AG20443 (cell line): Measurements from ENCODE around the gene QTRT2.

Source experiments
- DNase-seq: peaks from one replicate; pipeline ENCODE4 v3.0.0; 2012; ENCODE audit warnings: low spot score, mixed read lengths

Gene QTRT2

GRCh38 chr3:114056130-114057010 is at the start of gene QTRT2, which contains the start of gene CCDC191:
Gene QTRT2, plus strand, starts transcription at chr3:114056737. Its CDS starts 8,521 bp downstream, at chr3:114065258.
Gene CCDC191, minus strand, starts transcription at chr3:114056526. Its CDS starts 60 bp downstream, at chr3:114056466.
- peak; percentile 99 for DNase-seq

- no peak for DNase-seq
These were observed 45.3 kb upstream of the QTRT2 start for GRCh38 chr3:114011059-114011797.

GRCh38 chr3:114014211-114014610 is 42.3 kb upstream of the QTRT2 start:
- DNase-seq: no peak

GRCh38 chr3:114019486-114019885 is 37.1 kb upstream of the QTRT2 start:
- DNase-seq: no peak

GRCh38 chr3:114020907-114021306 is 35.6 kb upstream of the QTRT2 start:
- DNase-seq: no peak

GRCh38 chr3:114022145-114022802 is 34.3 kb upstream of the QTRT2 start:
- DNase-seq: peak; percentile 10

- no peak for DNase-seq
These were observed 31.1 kb upstream of the QTRT2 start for GRCh38 chr3:114025451-114025850.

- no peak for DNase-seq
These were observed 30.2 kb upstream of the QTRT2 start for GRCh38 chr3:114026331-114026730.

- DNase-seq: no peak
These were observed 22.8 kb upstream of the QTRT2 start for GRCh38 chr3:114033721-114034120.

- no peak for DNase-seq
These were observed 22.3 kb upstream of the QTRT2 start for GRCh38 chr3:114034211-114034610.

- peak; percentile 19 for DNase-seq
These were observed 21.6 kb upstream of the QTRT2 start for GRCh38 chr3:114034787-114035545.

GRCh38 chr3:114035896-114036295 is 20.6 kb upstream of the QTRT2 start:
- no peak for DNase-seq

- DNase-seq: no peak
These were observed 13.3 kb upstream of the QTRT2 start for GRCh38 chr3:114043205-114043604.

GRCh38 chr3:114052216-114052615 is 4.3 kb upstream of the QTRT2 start:
- peak; percentile 22 for DNase-seq

GRCh38 chr3:114057011-114057347 is 442 bp downstream of the QTRT2 start:
- DNase-seq: no peak

GRCh38 chr3:114058646-114059045 is 2.1 kb downstream of the QTRT2 start:
- no peak for DNase-seq

GRCh38 chr3:114060906-114061655 is 4.5 kb downstream of the QTRT2 start:
- DNase-seq: no peak

GRCh38 chr3:114067804-114068203 is 11.3 kb downstream of the QTRT2 start:
- no peak for DNase-seq

- no peak for DNase-seq
These were observed 11.8 kb downstream of the QTRT2 start for GRCh38 chr3:114068336-114068735.

GRCh38 chr3:114071786-114072185 is 15.2 kb downstream of the QTRT2 start:
- no peak for DNase-seq

- DNase-seq: no peak
These were observed 20.2 kb downstream of the QTRT2 start for GRCh38 chr3:114076711-114077110.
